Activated CD8-positive, alpha-beta memory T cell treated with anti-CD3 and anti-CD28 coated beads for 24 hours (primary cell): Measurements from ENCODE around the gene EIF4H.
A peak's percentile ranks its signal among the peaks of the same experiment; 100 is the strongest.
"Not testable (repeated sequence)": the region's sequence is repeated elsewhere in the genome, so short reads cannot be mapped to it uniquely, and the experiment has no call there.

Experiments
- DNase-seq: peaks from one replicate; pipeline ENCODE4 v3.0.0-alpha.2; 2020

EIF4H gene

GRCh38 chr7:74202841-74203556, 28.8 kb downstream of the EIF4H start:
- no peak for DNase-seq

- DNase-seq: no peak
Measured at GRCh38 chr7:74203956-74204618, 29.9 kb downstream of the EIF4H start.

- DNase-seq: not testable (repeated sequence)
Measured at GRCh38 chr7:74206052-74206451, 31.9 kb downstream of the EIF4H start.

- peak; percentile 95 for DNase-seq
Measured at GRCh38 chr7:74206589-74207120, 32.5 kb downstream of the EIF4H start.

GRCh38 chr7:74207586-74207985, 33.4 kb downstream of the EIF4H start:
- no peak for DNase-seq

GRCh38 chr7:74208241-74208640, 34.1 kb downstream of the EIF4H start:
- not testable (repeated sequence) for DNase-seq

GRCh38 chr7:74212661-74213060, 38.5 kb downstream of the EIF4H start:
- no peak for DNase-seq

GRCh38 chr7:74214816-74215630, 40.9 kb downstream of the EIF4H start:
- DNase-seq: no peak

- no peak for DNase-seq
Measured at GRCh38 chr7:74215921-74216320, 41.8 kb downstream of the EIF4H start.

- no peak for DNase-seq
Measured at GRCh38 chr7:74216361-74216761, 42.2 kb downstream of the EIF4H start.

GRCh38 chr7:74217455-74218342, 43.5 kb downstream of the EIF4H start:
- no peak for DNase-seq

- no peak for DNase-seq
Measured at GRCh38 chr7:74218343-74218698, 44.2 kb downstream of the EIF4H start.

- no peak for DNase-seq
Measured at GRCh38 chr7:74219416-74219815, 45.3 kb downstream of the EIF4H start.

GRCh38 chr7:74220229-74220628, 46.1 kb downstream of the EIF4H start:
- DNase-seq: no peak

- DNase-seq: no peak
Measured at GRCh38 chr7:74221713-74222112, 47.6 kb downstream of the EIF4H start.

- DNase-seq: no peak
Measured at GRCh38 chr7:74222851-74223710, 48.9 kb downstream of the EIF4H start.

GRCh38 chr7:74223711-74224510, 49.8 kb downstream of the EIF4H start:
- DNase-seq: no peak

- no peak for DNase-seq
Measured at GRCh38 chr7:74224511-74224832, 50.3 kb downstream of the EIF4H start.

- not testable (repeated sequence) for DNase-seq
Measured at GRCh38 chr7:74224907-74225306, 50.8 kb downstream of the EIF4H start.

- DNase-seq: no peak
Measured at GRCh38 chr7:74225400-74225799, 51.2 kb downstream of the EIF4H start.

GRCh38 chr7:74226633-74227032, 52.5 kb downstream of the EIF4H start:
- no peak for DNase-seq
